ENCODE data around the gene PLA2G2C.

The PLA2G2C gene

DNA sequence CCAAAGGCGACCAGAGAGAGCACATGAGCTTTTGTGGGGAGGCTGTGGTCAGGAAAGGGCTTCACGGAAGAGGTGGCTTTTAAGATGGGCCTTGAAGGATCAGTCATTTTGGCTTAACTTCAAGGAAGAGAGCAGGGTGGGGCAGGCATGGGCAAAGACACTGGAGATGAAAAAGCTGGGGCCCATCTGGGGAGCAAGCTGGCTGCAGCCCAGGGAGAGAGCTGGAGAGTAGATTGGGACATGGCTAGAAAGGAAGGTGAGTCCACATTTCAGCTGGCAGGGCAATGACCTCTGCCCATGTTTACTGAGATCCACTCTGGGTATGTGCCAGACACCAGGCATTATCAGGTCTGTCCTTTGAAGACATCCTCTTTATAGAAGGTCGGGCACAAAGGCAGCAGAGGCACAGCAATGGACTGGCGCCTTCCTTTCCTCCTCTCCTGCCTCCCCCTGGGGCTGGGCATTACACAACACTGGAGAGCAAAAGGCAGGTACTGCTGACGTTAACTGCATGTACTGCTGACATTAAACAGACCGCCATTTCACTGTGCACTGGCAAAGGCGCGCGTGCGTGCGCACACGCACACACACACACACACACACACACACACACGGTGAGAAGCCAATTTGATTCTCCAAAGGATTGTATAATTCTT is 2.6 kb downstream of the PLA2G2C start:
- DNase-seq (ENCODE audit: low read depth), result no peak

DNA sequence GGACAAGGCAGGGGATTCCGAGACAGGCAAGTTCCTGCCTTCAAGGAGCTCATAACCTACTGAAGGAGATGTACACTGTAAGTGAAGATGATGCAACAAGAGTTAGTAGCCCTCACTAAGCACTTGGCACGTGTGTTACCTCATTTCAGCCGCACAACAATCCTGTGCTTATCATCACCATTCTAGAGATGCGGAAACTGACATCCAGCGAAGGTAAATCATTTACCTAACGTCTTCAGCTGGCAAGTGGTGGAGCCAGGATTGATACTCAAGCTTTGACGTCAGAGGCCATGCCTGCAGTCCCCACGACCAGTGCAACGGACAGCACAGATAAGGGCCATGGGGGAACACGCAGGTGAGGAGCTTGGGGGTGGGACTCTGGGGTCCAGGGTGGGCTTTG is 3.3 kb downstream of the PLA2G2C start:
- DNase-seq (ENCODE audit: low read depth), result no peak

DNA sequence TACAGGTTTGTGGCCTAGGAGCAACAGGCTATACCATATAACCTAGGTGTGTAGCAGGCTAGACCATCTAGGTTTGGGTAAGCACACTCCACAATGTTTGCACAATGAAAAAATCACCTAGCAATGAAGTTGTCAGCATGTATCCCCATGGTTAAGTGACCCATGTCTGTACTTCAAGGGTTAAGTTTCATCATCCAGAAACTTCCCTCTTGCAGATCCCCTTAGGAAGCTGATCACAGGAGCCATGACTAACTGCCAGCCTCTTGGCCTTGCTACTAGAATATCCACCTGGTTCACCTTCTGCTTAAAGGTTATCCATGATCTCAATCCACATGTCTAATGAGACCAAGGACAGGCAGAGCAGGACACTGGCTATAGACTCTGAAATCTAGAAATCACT is 3.9 kb downstream of the PLA2G2C start:
- no peak for DNase-seq (ENCODE audit: low read depth)

DNA sequence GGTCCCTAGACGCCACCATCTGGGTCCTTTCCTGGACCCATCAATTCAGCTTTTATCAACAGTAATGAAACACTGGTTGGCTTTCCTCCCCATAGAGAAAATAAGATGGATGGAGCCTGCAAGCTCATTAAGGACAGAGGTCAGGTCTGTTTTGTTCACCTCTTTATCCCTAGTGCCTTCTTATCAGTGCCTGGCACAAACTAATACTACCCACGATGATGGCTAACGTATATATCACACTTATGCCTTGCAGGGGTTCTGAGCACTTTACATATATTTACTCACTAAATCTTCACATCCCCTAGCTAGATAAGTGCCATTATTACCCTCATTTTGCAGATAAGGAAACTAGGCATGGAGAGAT is 5.5 kb downstream of the PLA2G2C start:
- no peak for DNase-seq (ENCODE audit: low read depth)

DNA sequence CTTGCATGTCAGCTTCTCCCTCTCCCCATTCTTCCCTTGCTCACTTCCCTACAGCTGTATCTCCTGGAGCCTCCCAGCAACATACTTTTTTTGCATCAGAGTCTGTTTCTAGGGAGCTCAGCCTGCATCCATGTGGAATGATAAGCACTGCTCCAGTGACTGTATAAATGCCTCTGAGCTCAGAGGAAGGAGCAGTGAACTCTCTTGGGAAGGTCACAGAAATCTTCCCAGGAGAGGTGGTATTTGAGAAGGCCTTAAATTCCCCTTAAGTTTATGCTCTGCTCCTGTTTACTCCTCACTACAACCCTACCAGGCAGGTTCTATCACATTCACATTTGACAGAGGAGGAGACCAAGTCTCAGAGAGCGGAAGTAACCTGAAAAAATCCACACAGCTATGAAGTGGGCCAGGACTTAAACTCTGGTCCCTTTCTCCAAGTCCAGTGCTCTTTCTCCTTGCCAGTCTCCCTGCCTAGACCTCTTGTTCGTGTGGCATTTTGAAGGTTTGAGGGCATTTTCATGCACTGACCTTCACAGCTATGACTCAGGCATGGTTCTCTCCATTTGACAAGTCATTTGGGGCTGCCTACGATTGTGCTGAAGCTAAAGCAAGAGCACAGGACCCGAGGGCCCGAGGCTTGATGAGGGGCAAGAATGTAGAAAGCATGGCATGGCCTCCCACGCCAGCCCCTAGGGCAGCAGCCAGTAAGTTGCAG is 6.0 kb downstream of the PLA2G2C start:
- no peak for DNase-seq (ENCODE audit: low read depth)

DNA sequence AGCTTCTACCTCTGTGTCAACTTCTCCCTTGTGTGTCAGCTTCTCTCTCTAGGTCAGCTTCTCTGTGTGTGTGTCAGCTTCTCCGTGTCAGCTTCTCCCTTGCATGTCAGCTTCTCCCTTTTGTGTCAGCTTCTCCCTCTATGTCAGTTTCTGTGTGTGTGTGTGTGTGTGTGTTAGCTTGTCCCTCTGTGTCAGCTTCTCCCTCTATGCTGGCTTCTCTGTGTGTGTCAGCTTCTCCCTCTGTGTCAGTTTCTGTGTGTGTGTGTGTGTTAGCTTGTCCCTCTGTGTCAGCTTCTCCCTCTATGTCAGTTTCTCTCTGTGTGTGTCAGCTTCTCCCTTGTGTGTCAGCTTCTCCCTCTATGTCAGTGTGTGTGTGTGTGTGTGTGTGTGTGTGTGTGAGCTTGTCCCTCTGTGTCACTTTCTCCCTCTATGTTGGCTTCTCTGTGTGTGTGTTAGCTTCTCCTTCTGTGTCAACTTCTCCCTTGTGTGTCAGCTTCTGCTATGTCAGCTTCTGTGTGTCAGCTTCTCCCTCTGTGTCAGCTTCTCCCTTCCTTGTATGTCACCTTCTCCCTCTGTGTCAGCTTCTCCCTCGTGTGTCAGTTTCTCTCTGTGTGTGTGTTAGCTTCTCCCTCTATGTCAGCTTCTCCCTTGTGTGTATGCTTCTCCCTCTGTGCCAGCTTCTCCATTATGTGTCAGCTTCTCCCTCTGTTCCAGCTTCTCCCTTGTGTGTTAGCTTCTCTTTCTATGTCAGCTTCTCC is 6.8 kb downstream of the PLA2G2C start:
- no peak for DNase-seq (ENCODE audit: low read depth)

DNA sequence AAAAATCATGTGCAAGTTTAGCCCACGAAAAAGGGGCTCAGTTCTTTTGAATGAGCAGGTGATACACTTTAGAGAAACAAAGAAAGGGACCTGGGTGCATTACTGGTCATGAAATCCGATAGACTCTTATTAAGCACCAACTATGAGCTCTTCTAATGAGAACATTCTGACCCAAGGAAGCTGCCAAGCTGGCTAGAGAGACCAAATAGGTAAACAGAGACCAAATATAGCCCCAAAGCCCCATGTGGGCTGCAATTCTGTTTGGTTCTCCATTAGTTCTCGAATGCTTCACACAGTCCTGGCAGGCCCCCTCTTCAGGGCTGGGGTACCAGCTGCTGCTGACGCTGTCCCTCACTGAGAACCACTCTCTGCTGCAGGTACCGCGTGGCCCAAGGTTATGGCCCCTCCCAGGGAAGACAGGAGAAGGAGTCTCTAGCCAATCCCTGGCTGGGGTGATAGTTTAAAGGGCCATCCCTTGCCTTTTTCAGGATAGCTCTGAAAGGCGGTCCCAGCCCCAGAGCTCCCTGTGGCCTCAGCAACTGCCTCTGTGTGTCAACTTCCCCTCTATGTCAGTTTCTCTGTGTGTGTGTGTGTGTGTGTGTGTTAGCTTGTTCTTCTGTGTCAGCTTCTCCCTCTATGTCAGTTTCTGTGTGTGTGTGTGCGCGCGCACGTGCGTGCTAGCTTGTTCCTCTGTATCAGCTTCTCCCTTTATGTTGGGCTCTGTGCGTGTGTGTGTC is 7.5 kb downstream of the PLA2G2C start:
- no peak for DNase-seq (ENCODE audit: low read depth)

DNA sequence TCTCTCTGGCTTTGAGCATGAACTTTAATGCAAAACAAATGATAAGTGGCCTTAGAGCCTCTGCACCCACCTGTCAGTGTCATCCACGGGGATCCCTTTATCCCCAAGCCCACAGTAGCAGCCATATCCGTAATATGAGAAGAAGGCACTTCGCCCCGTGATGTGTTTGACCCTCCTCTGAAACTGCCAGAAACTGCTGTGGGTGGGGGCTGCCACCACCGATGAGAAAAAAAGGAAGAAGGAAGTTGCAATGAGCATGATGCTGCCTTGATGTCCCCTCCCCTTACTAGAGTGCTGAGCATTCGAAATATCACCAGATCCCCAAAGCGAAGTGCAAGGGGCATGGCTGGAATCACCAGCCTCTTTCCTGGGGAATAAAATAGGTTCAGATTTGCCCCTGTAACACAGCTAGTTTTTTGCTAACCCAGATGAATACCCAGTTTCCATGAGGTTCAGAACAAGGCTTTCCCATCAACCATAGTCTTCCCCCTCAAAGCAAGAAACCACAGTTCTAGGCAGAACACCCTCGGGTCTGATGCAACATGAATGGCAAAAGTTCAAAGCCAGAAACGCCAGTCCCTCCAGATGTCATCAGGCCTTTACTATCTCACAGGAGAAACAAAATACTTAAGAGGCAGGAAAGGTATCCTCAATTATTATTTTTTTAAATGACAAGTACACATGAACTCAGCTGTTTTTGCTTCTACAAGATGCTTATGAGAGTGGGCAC is 11.2 kb downstream of the PLA2G2C start:
- DNase-seq (ENCODE audit: low read depth), result no peak

DNA sequence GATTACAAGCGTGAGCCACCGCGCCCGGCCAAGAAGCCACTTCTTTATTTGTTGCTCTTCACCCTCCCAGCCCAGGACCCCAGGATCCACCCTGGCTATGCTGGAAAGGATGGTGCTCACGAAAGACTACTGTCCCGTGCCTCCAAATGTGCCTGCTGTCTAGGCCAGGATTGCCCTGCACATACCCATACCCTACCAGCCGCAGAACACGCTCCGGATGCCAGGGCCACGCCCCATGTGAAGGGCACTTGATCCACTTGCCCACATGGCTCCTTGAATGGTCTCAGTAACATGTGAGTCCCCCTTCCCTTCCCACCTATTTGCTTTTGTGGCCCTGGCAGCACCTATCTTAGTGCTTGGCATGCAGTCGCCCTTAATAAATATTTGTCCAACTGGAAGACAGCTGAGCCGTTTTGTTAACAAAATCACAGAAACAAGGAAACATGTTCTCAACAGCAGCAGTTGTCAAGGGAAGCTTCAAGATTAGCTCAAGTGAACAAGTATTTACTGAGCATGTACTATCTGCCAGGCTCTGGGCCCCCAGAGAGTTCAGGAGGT is 14.2 kb downstream of the PLA2G2C start:
- no peak for DNase-seq (ENCODE audit: low read depth)

DNA sequence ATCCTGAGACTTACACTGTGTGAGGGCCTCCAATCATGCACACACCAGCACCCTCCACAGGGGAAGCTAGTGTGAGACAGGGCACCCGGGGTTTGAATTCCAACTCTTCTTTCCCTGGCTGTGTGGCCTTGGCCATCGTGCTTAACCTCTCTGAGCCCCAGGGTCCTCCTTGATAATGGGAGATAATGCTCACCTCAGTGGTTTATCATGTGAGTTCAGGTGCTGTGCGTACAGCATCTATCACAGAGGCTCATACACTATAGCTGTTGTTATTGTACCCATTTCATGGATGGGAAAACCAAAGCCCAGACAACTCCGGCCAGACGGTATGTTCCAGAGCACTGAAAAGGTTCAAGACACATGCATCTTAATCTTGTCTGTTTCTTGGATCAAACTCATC is 16.4 kb downstream of the PLA2G2C start:
- DNase-seq (ENCODE audit: low read depth), result no peak

DNA sequence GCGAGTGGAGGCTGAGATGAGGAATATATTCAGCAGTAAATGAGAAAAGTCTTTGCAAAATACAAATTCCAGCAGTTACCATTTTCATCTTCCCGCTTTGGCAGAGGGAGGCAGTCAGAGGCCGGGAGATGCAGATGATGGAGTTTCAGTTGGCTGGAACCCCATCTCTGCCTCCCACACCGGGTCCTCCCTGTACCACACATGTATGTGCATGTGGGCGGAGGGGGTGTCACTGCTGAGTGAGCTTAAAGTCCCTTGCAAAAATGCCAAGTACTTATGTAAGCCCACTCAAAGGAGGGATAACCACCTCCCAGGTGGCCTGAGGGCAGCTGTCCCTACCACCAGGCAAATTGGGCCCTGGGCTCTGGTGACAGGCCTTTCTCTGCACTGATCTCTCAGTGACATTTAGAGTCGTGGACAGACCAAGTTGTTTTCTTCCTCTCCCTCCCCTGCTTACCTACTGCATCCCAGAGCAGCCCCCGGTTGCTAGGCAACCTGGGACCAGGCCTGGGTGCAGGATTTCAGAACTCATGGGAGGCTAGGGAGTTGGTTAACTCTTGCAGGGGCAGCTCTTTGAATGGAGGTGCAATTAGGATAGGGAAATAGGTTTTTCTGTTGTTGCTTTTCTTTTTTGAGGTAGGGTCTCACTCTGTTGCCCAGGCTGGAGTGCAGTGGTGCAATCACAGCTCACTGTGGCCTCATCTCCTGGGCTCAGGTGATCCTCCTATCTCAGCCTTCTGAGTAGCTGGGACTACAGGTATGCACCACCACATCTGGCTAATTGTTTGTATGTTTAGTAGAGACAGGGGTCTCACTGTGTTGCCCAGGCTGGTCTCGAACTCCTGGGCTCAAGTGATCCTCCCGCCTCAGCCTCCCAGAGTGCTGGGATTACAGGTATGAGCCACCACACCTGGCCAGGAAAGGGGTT is 17.5 kb downstream of the PLA2G2C start:
- no peak for DNase-seq (ENCODE audit: low read depth)

DNA sequence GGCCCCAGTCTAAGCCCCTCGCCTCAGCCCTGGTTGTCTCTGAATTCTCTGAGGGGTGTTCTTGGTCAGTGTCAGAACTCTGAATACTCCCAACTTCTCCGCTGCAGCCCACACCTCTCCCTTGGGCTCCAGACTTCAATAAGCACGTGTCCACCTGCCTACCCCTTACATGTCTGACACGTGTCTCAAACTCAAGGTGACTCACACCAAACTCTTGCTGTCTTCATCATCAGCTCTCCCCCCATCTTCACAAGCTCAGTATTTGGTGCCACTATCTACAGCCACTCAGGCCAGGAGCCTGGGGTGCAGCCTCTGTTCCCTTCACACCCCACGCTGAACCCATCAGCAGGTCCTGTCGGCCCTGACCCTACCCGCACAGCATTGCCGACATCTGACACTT is 19.2 kb downstream of the PLA2G2C start:
- DNase-seq (ENCODE audit: low read depth), result no peak

DNA sequence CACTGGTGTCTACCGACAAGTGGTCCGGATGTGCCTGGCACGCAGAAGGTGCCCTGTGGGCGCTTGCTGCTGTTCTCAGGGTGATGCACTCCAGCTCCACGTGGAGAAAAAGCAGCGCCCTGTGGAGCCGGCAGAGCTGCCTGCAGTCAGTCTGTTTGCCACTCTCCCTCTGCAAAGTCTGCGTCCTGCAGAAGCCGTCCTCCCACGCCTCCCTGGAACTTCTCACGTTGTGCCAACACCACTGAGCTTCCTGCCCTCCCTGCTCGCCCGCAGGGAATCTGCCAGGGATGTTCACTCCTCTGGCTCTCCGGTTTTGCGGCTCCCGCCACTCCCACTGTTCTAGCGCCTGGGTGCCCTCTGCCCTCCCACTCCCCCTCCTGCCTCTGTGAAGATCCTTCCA is 20.3 kb downstream of the PLA2G2C start:
- DNase-seq (ENCODE audit: low read depth), result no peak

DNA sequence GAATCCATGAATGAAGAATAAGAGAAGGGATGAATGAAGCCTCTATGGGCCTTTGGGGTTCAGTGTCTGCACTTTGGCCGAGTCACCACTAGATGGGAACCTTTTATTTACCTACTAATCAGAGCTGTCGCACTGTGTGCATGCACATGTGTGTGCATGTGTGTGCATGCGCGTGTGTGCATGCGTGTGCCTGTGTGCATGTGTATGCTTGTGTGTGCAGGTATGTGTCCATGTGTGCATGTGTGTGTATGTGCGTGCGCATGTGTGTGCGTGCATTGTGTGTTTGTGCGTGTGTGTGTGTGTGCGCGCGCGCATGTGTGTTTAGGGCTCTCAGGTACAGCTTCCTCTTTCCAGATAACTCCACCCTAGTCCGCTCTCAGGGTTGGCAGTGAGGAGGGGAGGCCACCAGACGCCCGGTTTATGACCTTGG is 20.8 kb downstream of the PLA2G2C start:
- DNase-seq (ENCODE audit: low read depth), result no peak

DNA sequence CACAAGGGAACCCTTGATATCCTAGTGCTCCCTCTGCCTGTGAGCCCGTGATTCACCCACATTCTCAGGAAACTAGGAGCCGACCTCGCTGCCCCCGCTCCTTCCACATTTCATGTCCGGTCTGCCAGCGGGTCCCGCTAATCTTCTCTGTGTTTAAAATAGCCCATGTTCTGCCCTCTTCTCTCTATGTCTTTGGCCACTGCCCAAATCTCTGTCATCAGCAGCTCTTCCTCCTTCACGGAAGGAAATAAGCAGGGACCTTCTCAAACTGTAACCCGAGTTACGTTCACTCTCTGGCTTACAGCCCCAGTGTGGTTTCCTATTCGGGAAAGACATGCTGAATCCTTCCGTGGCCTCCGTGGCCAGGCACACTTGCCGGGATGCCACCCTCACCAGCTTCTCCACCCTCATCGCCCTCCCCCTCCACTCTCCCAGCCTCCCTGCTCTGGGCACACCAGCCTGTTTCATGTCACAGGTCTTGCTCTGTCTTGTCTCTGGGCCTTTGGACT is 21.6 kb downstream of the PLA2G2C start:
- DNase-seq (ENCODE audit: low read depth), result no peak

DNA sequence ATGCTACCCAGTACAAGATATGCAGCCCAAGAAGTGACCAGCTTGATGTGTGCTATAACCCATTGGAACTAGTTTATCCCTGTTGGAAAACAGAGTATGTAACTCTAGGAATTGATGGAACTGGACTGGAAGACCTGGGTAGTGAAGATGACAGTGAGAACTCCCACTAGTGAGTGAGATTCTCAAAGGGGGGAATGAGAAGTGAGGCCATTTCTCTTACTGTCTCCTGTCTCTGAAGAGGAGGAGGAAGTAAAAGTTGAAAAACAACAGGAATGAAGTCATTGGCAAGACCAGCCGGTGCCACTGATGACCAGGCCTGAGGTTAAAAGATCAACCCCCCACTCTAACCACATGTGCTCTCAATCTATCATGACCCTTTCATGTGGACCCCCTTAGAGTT is 26.3 kb downstream of the PLA2G2C start:
- DNase-seq (ENCODE audit: low read depth), result no peak

DNA sequence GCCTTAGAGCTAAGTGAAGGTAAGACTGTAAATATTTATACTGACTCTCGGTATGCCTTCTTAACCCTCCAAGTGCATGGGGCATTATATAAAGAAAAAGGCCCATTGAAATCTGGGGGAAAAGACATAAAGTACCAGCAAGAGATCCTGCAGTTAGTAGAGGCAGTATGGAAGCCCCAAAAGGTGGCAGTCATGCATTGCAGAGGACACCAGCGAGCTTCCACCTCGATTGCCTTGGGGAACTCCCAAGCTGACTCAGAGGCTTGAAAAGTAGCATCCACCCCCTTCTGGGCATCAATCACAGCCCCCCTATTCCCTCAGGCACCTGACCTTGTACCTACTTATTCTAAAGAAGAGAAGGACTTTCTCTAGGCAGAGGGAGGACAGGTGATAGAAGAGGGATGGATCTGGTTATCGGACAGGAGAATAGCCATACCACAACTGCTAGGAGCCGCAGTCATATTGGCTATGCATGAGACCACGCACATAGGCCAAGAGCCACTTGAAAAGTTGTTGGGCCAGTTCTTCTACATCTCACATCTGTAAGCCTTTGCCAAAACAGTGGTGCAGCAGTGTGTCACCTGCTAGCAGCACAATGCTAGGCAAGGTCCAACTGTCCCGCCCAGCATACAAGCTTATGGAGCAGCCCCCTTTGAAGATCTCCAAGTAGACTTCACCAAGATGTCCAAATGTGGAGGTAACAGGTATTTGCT is 27.8 kb downstream of the PLA2G2C start:
- no peak for DNase-seq (ENCODE audit: low read depth)

DNA sequence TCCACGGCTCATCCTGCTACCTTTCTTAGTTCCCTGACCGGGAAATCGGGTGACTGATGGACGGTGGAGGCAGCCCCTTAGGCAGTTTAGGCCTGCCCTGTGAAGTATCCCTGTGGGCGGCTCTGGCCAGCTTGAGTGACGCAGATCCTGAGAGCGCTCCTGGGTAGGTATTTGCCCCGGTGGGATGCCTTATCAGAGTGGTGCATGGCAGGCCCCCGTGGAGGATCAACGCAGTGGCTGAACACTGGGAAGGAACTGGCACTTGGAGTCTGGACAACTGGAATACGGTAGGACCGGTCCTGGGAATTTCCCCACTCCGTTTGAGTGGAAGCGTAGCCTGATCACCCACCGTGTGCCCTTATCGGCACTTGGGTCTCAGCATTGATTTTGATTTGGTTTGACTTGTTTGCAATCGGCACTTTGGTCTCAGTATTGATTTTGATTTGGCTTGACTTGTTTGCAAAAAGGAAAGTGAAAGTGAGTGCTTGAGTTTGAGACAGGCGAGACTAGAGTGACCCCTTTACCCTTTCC is 32.0 kb downstream of the PLA2G2C start:
- DNase-seq (ENCODE audit: low read depth), result no peak

DNA sequence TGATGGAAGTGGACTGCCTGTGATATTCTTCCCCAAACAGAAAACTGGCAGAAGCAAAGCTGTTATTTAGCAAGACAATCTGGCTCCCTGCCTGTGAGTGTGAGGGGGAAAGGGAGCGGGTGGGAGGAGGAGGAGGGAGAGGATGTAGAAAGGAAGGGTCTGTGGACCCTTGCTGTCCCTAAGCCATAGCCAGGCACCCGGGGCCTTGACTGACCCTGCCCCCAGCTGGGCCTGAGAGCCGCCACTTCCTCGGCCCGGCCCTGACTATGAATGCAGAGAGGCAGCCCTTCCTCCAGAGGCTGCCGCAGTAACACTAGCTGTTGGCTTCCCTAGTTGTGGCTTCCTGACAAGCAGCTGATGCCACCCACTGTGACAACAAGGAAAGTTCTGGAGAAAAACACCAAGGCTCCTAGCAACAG is 33.3 kb downstream of the PLA2G2C start:
- DNase-seq (ENCODE audit: low read depth), result no peak
